Endothelial cell of umbilical vein (primary cell): ENCODE results near the gene CEP85. TPM values are rescaled to one million over a fixed set of nuclear protein-coding genes. Genes with fewer than 3 reads are reported as not detected.

Source experiments
- BruUV-seq: library from RNA; stranded (reverse); fragments of 400-500 nt; replicated peaks from 2 replicates; lab custom pipeline; 2021; lab: Mats Ljungman, UMichigan
- CTCF ChIA-PET: fragments of 300-600, 350-600 bp; sonication (Branson Sonifier 250); formaldehyde crosslinking; loops from one replicate; lab custom pipeline; 2021; ENCODE audit warnings: antibody characterized with exemption, inconsistent platforms; lab: Charles Lee
- POLR2A ChIA-PET: fragments of 300-600, 350-600 bp; sonication (Branson Sonifier 250); formaldehyde crosslinking; loops from one replicate; lab custom pipeline; 2021; ENCODE audit warnings: antibody characterized with exemption, inconsistent platforms; lab: Charles Lee
- DNase-seq: peaks from one replicate; pipeline ENCODE4 v3.0.0-alpha.2; 2011; ENCODE audit warnings: low read depth, low spot score
- FAIRE-seq: peaks from 2 replicates; lab custom pipeline; 2011; peaks lifted over from hg19 to GRCh38; lab: Jason Lieb, UNC
- H2AFZ ChIP-seq: 2 replicates; pipeline ENCODE4 v1.6.0; 2012; ENCODE audit warnings: low read depth, low read length, control low read depth, inconsistent platforms
- H3K27ac ChIP-seq: 2 replicates; pipeline ENCODE4 v1.5.1; 2011; ENCODE audit warnings: low read depth, mild to moderate bottlenecking, control low read depth, low read length, moderate library complexity; ENCODE audit not compliant: insufficient read depth
- H3K27me3 ChIP-seq, 2 experiments: 2 replicates each; pipeline versions ENCODE4 v1.6.0 to v1.6.1; 2011; ENCODE audit warnings: low read length in 2 of 2, mixed read lengths in 1 of 2; ENCODE audit not compliant: control insufficient read depth in 2 of 2, insufficient read depth in 2 of 2
- H3K36me3 ChIP-seq, 2 experiments: 2 replicates in 1 of 2; 3 replicates in 1 of 2; pipeline ENCODE4 v1.5.1; 2011; ENCODE audit warnings: low read length in 2 of 2, mild to moderate bottlenecking in 1 of 2, moderate library complexity in 1 of 2; ENCODE audit not compliant: control insufficient read depth in 2 of 2, insufficient read depth in 2 of 2; ENCODE audit errors: extremely low read depth in 1 of 2
- H3K4me1 ChIP-seq: 3 replicates; pipeline ENCODE4 v1.5.1; 2011; ENCODE audit warnings: mild to moderate bottlenecking, low read length; ENCODE audit not compliant: control insufficient read depth, insufficient read depth; ENCODE audit errors: extremely low read depth
- H3K4me2 ChIP-seq: 2 replicates; pipeline ENCODE4 v1.6.1; 2011; ENCODE audit warnings: low read length, control low read depth, mixed read lengths; ENCODE audit not compliant: insufficient read depth
- H3K4me3 ChIP-seq, 3 experiments: fragments of 200-600 bp in 1 of 3; sonication (generic), shearing (Covaris generic) in 1 of 3; replicated peaks in 1 of 3; 2 replicates each; pipeline ENCODE4 v1.5.1; 2011 to 2016; ENCODE audit warnings: control low read depth in 3 of 3, low read length in 3 of 3, mild to moderate bottlenecking in 2 of 3, inconsistent platforms in 1 of 3, low read depth in 1 of 3, moderate library complexity in 1 of 3; ENCODE audit not compliant: insufficient read depth in 1 of 3
- H3K79me2 ChIP-seq: 2 replicates; pipeline ENCODE4 v1.6.0; 2012; ENCODE audit warnings: low read length, inconsistent platforms; ENCODE audit not compliant: control insufficient read depth, insufficient read depth
- H3K9ac ChIP-seq: replicated peaks from 2 replicates; pipeline ENCODE3; 2011; ENCODE audit warnings: low read length, control low read depth; ENCODE audit not compliant: insufficient read depth; ENCODE audit errors: extremely low read depth
- H3K9me1 ChIP-seq: replicated peaks from 3 replicates; pipeline ENCODE4 v1.6.0; 2011; ENCODE audit warnings: mild to moderate bottlenecking, low read length; ENCODE audit not compliant: control insufficient read depth, insufficient read depth; ENCODE audit errors: extremely low read depth
- H3K9me3 ChIP-seq: replicated peaks from 2 replicates; pipeline ENCODE4 v1.5.1; 2012; ENCODE audit warnings: low read length, inconsistent platforms; ENCODE audit not compliant: control insufficient read depth, insufficient read depth
- H4K20me1 ChIP-seq: replicated peaks from 2 replicates; pipeline ENCODE3; 2011; ENCODE audit warnings: mild to moderate bottlenecking, low read length; ENCODE audit not compliant: control insufficient read depth, insufficient read depth; ENCODE audit errors: extremely low read depth
- CTCF ChIP-seq, 2 donors: IDR thresholded peaks; 1 replicate in 1 of 2; 2 replicates in 1 of 2; pipeline ENCODE4 v1.5.1; 2011; ENCODE audit warnings: low read length in 2 of 2, mild to moderate bottlenecking in 2 of 2, moderate library complexity in 2 of 2, control low read depth in 1 of 2, inconsistent platforms in 1 of 2, low read depth in 1 of 2; ENCODE audit not compliant: insufficient read depth in 1 of 2; ENCODE audit errors: extremely low read depth in 1 of 2
- EZH2 ChIP-seq: IDR thresholded peaks from 2 replicates; pipeline ENCODE4 v1.6.1; 2012; ENCODE audit warnings: borderline replicate concordance, low read depth, mild to moderate bottlenecking, moderate library complexity, low read length, inconsistent platforms; ENCODE audit not compliant: severe bottlenecking
- FOS ChIP-seq: IDR thresholded peaks from 2 replicates; pipeline ENCODE4 v1.6.1; 2011; ENCODE audit warnings: mild to moderate bottlenecking, low read length, moderate library complexity, borderline replicate concordance; ENCODE audit not compliant: insufficient read depth
- dilution Hi-C: fragments of 300-500 bp; cut with MboI; formaldehyde crosslinking; loops from one replicate; pipeline ENCODE4 v1.15.0; 2019; ENCODE audit warnings: low sequenced_read_pairs; ENCODE audit not compliant: extremely low pct_ligation_motif_present
- intact Hi-C: fragments of 100-400 bp; cut with micrococcal nuclease; formaldehyde crosslinking; loops from one replicate; pipeline ENCODE4 v1.10.0; 2022
- polyA plus RNA-seq, 4 experiments: library from polyadenylated mRNA; depleted of rRNA in 3 of 4; stranded (reverse) in 3 of 4; unstranded in 1 of 4; fragments of >200 nt; gene quantifications; 2 replicates each; pipeline versions ENCODE4 v1.2.1 to v1.2.3, GENCODE V29; 2011 to 2012; ENCODE audit warnings: missing spikeins in 1 of 4
- total RNA-seq: library from RNA; stranded (reverse); gene quantifications from 2 replicates; pipeline ENCODE4 v1.2.3, GENCODE V29; 2021

CEP85 gene
- total and polyA plus RNA-seq, 2 donors (not counting 3 experiments of a cell fraction or from before 2014, with no cell fraction given), result 15.2 to 17.8 TPM

DNA sequence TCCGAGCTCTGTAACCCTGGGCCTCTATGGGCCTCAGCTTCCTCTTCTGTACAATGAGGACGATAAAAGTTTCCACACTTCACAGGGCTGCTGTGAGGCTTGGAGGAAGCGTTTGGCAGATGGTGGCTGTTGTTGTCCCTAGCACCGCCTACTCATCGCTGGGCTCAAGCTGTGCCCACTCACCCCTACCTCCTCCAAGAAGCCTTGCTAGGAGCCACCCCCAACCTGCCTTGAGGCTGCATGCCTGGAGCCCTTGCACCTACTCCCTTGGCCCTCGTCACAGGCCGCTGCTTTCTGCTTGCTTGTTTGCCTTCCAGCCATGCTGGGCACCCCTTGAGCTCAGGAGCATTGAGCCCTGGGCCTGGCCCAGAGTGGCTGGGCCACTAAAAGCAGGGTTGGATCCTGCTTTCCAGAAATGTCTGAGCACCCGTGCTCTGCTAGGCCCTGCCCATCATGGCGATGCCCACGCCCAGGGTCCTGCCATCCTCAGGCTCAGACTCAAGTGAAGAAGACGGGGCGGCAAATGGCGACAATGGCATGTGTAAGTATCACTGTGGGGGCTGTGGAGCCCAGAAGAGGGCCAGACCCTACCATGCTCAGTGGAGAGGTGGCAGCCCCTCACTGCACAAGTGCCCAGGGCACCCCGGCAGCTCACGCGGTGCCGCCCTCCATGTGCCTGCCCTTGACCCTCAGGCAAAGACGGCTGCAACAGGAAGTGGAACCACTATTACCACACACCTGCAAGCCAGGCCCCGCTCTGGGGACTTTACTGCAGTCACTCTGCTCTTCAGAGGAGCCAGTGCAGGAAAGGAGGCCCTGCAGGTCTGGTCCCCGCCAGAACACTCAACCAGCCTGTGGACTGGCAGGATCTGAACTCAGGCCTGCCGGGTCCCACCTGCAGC lies 55.4 kb downstream of the CEP85 start:
- Histone ChIP-seq H3K4me2 (no peak overlapping the region), H3K27ac (no peak overlapping the region), H3K27me3 (no peaks in the 10 kb centered on the region), H3K9me3 (no peaks in the 10 kb centered on the region), H3K4me3 (no peak overlapping the region), H4K20me1 (no peaks in the 10 kb centered on the region), H3K9me1 (no peaks in the 10 kb centered on the region), H3K36me3 (no peaks in the 10 kb centered on the region), H2AFZ (no peak overlapping the region), H3K4me1 (peaks cover 8% of the 10 kb centered on the region), H3K79me2 (no peaks in the 10 kb centered on the region), H3K9ac (no peak overlapping the region)
- BruUV-seq, result no TSS peak
- DNase-seq, result no peak
- no peak for FAIRE-seq
- dilution Hi-C loops, result no loop called here
- intact Hi-C loops, result no loop called here
- TF ChIP-seq FOS, result no peak
- TF ChIP-seq CTCF (IDR thresholded peaks at IDR 0.05; ENCODE audit: extremely low read depth in 1 of 2, insufficient read depth in 1 of 2, low read depth in 1 of 2, low read length in 2 of 2), result no peak
- no peak for TF ChIP-seq EZH2
- ChIA-PET POLR2A (no interaction called here), CTCF (interaction anchor here (1.0 to 2.9 kb wide), 8 partner anchors 9 to 185 kb away, joined by 3 to 13 read pairs (median 4); partner anchors contain the start of genes CD52 and SH3BGRL3)
